ENCODE measurements around the gene NECTIN1. TPM values are rescaled to one million over a fixed set of nuclear protein-coding genes. Genes with fewer than 3 reads are reported as not detected.

NECTIN1 gene
- polyA plus RNA-seq, 10 donors: 16.1 to 41.4 (median 22.9) TPM

GRCh38 chr11:119593346-119593745, 135.7 kb downstream of the NECTIN1 start:
- DNase-seq: no peak

- DNase-seq: peak in 2 of 3 donors; percentile 76 to 83
These were observed 136.4 kb downstream of the NECTIN1 start for GRCh38 chr11:119592642-119593041.

DNA sequence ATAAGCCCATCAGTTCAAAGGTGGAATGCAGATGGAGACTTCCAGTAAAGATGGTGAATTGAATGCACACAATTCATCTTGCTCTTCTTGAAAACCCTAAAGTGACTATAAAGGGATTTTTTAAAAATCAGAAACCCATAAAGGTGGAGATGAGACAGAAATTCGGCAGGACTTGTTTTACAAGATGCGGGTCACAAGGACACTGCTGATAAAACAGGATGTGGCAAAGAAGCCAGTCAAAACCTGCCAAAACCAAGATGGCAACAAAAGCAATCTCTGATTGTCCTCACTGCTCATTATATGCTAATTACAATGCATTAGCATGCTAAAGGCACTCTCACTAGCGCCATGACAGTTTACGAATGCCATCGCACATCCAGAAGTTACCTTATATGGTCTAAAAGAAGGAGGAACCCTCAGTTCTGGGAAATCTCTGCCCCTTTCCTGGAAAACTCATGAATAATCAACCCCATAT, 137.1 kb downstream of the NECTIN1 start:
- DNase-seq: no peak

GRCh38 chr11:119590651-119591351, 138.2 kb downstream of the NECTIN1 start:
- peak in 1 of 3 donors; percentile 22 for DNase-seq

DNA sequence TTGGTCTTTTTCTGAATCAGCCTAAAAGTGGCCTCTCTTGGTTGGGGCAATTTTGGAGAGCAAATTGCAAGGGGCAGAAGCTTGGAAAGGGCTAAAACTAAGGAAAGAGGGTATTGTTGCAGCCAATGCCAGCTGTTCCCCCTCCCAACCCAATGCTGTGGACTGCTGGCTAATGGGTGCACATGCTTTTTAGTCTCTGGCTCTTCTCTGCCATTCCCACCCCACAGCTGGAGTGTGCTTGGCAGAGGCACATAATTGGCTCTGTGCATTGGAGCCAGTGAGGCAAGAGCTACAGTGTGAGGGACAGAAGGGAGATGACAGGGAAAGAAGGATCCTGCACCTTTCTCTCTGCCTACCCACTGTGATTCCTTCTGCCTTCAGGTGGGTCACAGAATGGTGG, 140.0 kb downstream of the NECTIN1 start:
- peak; percentile 28 to 52 (median 38) for DNase-seq

All from muscle of back (tissue), 11 donors.